Fibroblast of lung (primary cell): ENCODE data around the gene TDRD1. TPM values are rescaled to one million over a fixed set of nuclear protein-coding genes. Genes with fewer than 3 reads are reported as not detected.

Experiments
- DNase-seq, 2 donors: peaks; one replicate each; pipeline versions ENCODE4 v3.0.0 to v3.0.0-alpha.2; 2010; ENCODE audit warnings: low read depth in 2 of 2
- H2AFZ ChIP-seq: 2 replicates; pipeline ENCODE4 v1.5.1; 2012; ENCODE audit warnings: low read length, control low read depth, inconsistent platforms
- H3K27ac ChIP-seq: 2 replicates; pipeline ENCODE4 v1.5.1; 2011; ENCODE audit warnings: low read length, control low read depth; ENCODE audit not compliant: insufficient read depth
- H3K27me3 ChIP-seq: 2 replicates; pipeline ENCODE4 v1.5.1; 2011; ENCODE audit warnings: mild to moderate bottlenecking, low read length; ENCODE audit not compliant: control insufficient read depth, insufficient read depth
- H3K36me3 ChIP-seq: 2 replicates; pipeline ENCODE4 v1.5.1; 2011; ENCODE audit warnings: low read length; ENCODE audit not compliant: control insufficient read depth, insufficient read depth
- H3K4me1 ChIP-seq: 2 replicates; pipeline ENCODE4 v1.5.1; 2011; ENCODE audit warnings: low read length; ENCODE audit not compliant: control insufficient read depth, insufficient read depth; ENCODE audit errors: extremely low read depth
- H3K4me2 ChIP-seq: 2 replicates; pipeline ENCODE4 v1.5.1; 2011; ENCODE audit warnings: low read length, control low read depth; ENCODE audit not compliant: insufficient read depth; ENCODE audit errors: extremely low read depth
- H3K4me3 ChIP-seq, 4 experiments: fragments of 200-600 bp in 1 of 4; sonication (generic) in 1 of 4; replicated peaks in 1 of 4; 2 replicates each; pipeline ENCODE4 v1.5.1; 2011 to 2016; ENCODE audit warnings: low read length in 4 of 4, low read depth in 3 of 4, mild to moderate bottlenecking in 3 of 4, control low read depth in 2 of 4, inconsistent platforms in 1 of 4, mixed read lengths in 1 of 4; ENCODE audit not compliant: insufficient read depth in 1 of 4; ENCODE audit errors: control extremely low read depth in 1 of 4
- H3K79me2 ChIP-seq: 2 replicates; pipeline ENCODE4 v1.5.1; 2012; ENCODE audit warnings: mild to moderate bottlenecking, low read length, inconsistent platforms; ENCODE audit not compliant: control insufficient read depth, insufficient read depth
- H3K9ac ChIP-seq: 2 replicates; pipeline ENCODE4 v1.5.1; 2011; ENCODE audit warnings: mild to moderate bottlenecking, low read length, control low read depth; ENCODE audit not compliant: insufficient read depth
- H3K9me3 ChIP-seq: 2 replicates; pipeline ENCODE4 v1.5.1; 2012; ENCODE audit warnings: low read depth, low read length; ENCODE audit not compliant: control insufficient read depth, insufficient read depth
- H4K20me1 ChIP-seq: 2 replicates; pipeline ENCODE4 v1.5.1; 2011; ENCODE audit warnings: low read length; ENCODE audit not compliant: control insufficient read depth, insufficient read depth; ENCODE audit errors: extremely low read depth
- EZH2 ChIP-seq: IDR thresholded peaks from 2 replicates; pipeline ENCODE4 v1.5.1; 2012; ENCODE audit warnings: low read length, control low read depth, mild to moderate bottlenecking; ENCODE audit errors: missing control alignments
- polyA plus RNA-seq, 2 donors: library from polyadenylated mRNA; depleted of rRNA in 1 of 2; stranded (reverse) in 1 of 2; unstranded in 1 of 2; fragments of >200 nt; gene quantifications; 2 replicates each; pipeline ENCODE4 v1.2.1, GENCODE V29; 2011 to 2012; ENCODE audit warnings: missing spikeins in 1 of 2
- total RNA-seq: library from RNA; depleted of rRNA; stranded (reverse); fragments of >200 nt; gene quantifications from 2 replicates; pipeline ENCODE4 v1.2.1, GENCODE V29; 2014
- TF ChIP-seq, protein P1 (sequence below), 2 donors: IDR thresholded peaks in 1 of 2; conservative IDR thresholded peaks in 1 of 2; 1 replicate in 1 of 2; 2 replicates in 1 of 2; pipeline ENCODE4 v1.5.1; 2011 to 2012; ENCODE audit warnings: low read length in 2 of 2, control low read depth in 1 of 2, inconsistent platforms in 1 of 2, low read depth in 1 of 2, mild to moderate bottlenecking in 1 of 2

The TDRD1 gene
- total and polyA plus RNA-seq, 2 donors (not counting 1 experiment from before 2014, with no cell fraction given), result 0.22 TPM; not detected in 1

DNA sequence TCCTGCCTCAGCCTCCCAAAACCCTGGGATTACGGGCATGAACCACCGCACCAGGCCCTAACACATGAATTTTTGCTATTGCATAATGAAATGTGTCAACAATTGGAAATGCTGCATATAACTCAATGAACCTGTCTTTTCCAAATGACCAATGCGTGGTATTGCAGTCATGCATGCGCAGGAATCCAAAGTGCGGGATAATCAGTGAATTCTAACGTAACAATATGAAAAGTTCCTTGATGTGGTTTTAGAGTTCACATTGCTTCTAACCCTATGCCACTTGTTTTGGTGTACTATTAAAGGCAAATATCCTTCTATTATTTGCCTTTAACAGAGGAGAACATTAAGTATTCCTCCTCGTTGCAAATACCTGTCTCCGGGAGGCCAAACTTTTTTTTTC is 10.5 kb downstream of the TDRD1 start:
- Histone ChIP-seq H3K4me2 (no peak overlapping the region), H2AFZ (no peak overlapping the region), H3K4me3 (no peak overlapping the region), H4K20me1 (no peaks in the 10 kb centered on the region), H3K79me2 (no peaks in the 10 kb centered on the region), H3K9ac (no peak overlapping the region), H3K27ac (no peak overlapping the region), H3K4me1 (no peaks in the 10 kb centered on the region), H3K36me3 (no peaks in the 10 kb centered on the region), H3K27me3 (no peaks in the 10 kb centered on the region), H3K9me3 (no peaks in the 10 kb centered on the region)
- no peak for DNase-seq
- TF ChIP-seq, protein P1, sequence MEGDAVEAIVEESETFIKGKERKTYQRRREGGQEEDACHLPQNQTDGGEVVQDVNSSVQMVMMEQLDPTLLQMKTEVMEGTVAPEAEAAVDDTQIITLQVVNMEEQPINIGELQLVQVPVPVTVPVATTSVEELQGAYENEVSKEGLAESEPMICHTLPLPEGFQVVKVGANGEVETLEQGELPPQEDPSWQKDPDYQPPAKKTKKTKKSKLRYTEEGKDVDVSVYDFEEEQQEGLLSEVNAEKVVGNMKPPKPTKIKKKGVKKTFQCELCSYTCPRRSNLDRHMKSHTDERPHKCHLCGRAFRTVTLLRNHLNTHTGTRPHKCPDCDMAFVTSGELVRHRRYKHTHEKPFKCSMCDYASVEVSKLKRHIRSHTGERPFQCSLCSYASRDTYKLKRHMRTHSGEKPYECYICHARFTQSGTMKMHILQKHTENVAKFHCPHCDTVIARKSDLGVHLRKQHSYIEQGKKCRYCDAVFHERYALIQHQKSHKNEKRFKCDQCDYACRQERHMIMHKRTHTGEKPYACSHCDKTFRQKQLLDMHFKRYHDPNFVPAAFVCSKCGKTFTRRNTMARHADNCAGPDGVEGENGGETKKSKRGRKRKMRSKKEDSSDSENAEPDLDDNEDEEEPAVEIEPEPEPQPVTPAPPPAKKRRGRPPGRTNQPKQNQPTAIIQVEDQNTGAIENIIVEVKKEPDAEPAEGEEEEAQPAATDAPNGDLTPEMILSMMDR (conservative IDR thresholded peaks at IDR 0.05 in 1 of 2, IDR thresholded peaks at IDR 0.05 in 1 of 2; ENCODE audit: low read depth in 1 of 2, low read length in 2 of 2), result no peak
- TF ChIP-seq EZH2, result no peak

DNA sequence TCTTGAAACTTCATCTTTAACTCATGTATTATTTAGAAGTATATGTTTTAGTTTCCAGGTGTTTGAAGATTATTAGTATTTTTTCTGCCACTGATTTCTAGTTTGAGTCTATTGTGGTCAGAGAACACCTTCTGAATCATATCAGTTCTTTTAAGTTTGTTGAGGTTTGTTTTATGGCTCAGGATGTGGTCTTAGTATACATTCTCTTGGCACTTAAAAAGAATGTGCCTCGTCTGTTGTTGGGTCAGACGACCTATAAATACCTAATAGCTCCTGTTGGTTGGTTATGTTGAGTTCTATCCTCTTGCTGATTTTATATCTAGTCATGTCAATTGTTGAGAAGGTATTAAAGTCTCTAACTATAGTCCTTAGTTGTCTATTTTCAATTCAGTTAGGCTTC is 15.9 kb downstream of the TDRD1 start:
- no peak overlapping the region for H3K4me3 ChIP-seq
- no peaks in the 10 kb centered on the region for H3K4me1 ChIP-seq
- H3K36me3 ChIP-seq, result no peaks in the 10 kb centered on the region
- TF ChIP-seq, protein P1 (conservative IDR thresholded peaks at IDR 0.05 in 1 of 2, IDR thresholded peaks at IDR 0.05 in 1 of 2; ENCODE audit: low read depth in 1 of 2, low read length in 2 of 2), result no peak
- no peak for TF ChIP-seq EZH2
- H4K20me1 ChIP-seq, result no peaks in the 10 kb centered on the region
- H3K27ac ChIP-seq, result no peak overlapping the region
- no peaks in the 10 kb centered on the region for H3K27me3 ChIP-seq
- H3K4me2 ChIP-seq, result no peak overlapping the region
- H2AFZ ChIP-seq, result no peak overlapping the region
- DNase-seq, result no peak
- no peaks in the 10 kb centered on the region for H3K9me3 ChIP-seq
- H3K9ac ChIP-seq, result no peak overlapping the region
- no peaks in the 10 kb centered on the region for H3K79me2 ChIP-seq

DNA sequence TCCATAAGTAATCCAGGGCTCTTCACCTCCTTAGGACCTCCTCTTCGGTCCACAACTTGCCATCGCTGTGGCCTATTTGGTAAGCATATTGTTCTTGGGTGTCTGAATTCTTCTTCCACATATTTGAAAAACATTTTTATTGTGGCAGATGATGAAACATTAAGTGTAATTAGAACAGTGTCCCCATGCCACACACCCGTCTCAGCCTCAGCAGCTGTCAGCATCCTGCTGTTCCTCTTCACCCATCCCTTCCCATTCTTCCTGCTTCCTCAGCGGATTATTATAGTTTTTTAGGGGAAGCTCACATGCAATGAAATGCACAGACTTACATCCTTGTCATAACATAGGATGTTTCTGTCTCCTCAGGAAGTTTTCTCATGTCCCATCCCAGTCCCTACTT is 20.1 kb downstream of the TDRD1 start:
- no peak overlapping the region for H3K4me2 ChIP-seq
- TF ChIP-seq, protein P1 (conservative IDR thresholded peaks at IDR 0.05 in 1 of 2, IDR thresholded peaks at IDR 0.05 in 1 of 2; ENCODE audit: low read depth in 1 of 2, low read length in 2 of 2), result no peak
- no peak for TF ChIP-seq EZH2
- peaks cover 3% of the 10 kb centered on the region for H3K27me3 ChIP-seq
- no peak overlapping the region for H2AFZ ChIP-seq
- no peaks in the 10 kb centered on the region for H4K20me1 ChIP-seq
- no peak overlapping the region for H3K27ac ChIP-seq
- H3K9ac ChIP-seq, result no peak overlapping the region
- no peaks in the 10 kb centered on the region for H3K9me3 ChIP-seq
- no peaks in the 10 kb centered on the region for H3K4me1 ChIP-seq
- no peaks in the 10 kb centered on the region for H3K79me2 ChIP-seq
- H3K36me3 ChIP-seq, result no peaks in the 10 kb centered on the region
- no peak overlapping the region for H3K4me3 ChIP-seq
- DNase-seq, result no peak
